Esophagus muscularis mucosa (tissue), 4 donors: ENCODE results near the gene SSR3.

Experiments
- CTCF ChIP-seq, 3 experiments: fragments of 200-600 bp in 2 of 3; fragments of 450-650 bp in 1 of 3; sonication (generic) in 2 of 3; IDR thresholded peaks; one replicate each; pipeline ENCODE4 v1.5.1; 2017 to 2019; ENCODE audit warnings: antibody characterized with exemption in 3 of 3, mild to moderate bottlenecking in 2 of 3, moderate library complexity in 1 of 3
- EP300 ChIP-seq: sonication (generic); formaldehyde crosslinking; IDR thresholded peaks from one replicate; pipeline ENCODE4 v1.6.1; 2017; ENCODE audit warnings: antibody characterized with exemption
- POLR2A ChIP-seq: fragments of 450-650 bp; IDR thresholded peaks from one replicate; pipeline ENCODE4 v1.6.1; 2017; ENCODE audit warnings: antibody characterized with exemption, moderate library complexity, mild to moderate bottlenecking, low read depth
- POLR2AphosphoS5 ChIP-seq, 2 donors: sonication (generic); formaldehyde crosslinking; IDR thresholded peaks; one replicate each; pipeline ENCODE4 v1.6.1; 2017; ENCODE audit warnings: antibody characterized with exemption in 2 of 2

- TF ChIP-seq POLR2A: no peak
- TF ChIP-seq CTCF (IDR thresholded peaks at IDR 0.05): no peak
- no peak for TF ChIP-seq POLR2AphosphoS5 (IDR thresholded peaks at IDR 0.05)
- TF ChIP-seq EP300: no peak
Observed at GRCh38 chr3:156554515-156554841, 439 bp downstream of the SSR3 start.
